Peyer's patch (tissue), 4 donors: Measurements from ENCODE around the gene TRIML2. TPM values are rescaled to one million over a fixed set of nuclear protein-coding genes. Genes with fewer than 3 reads are reported as not detected.

Experiments
- DNase-seq, 3 donors: peaks; one replicate each; pipeline ENCODE4 v3.0.0-alpha.2; 2017 to 2019
- H3K27ac ChIP-seq, 4 donors: fragments of 200-600 bp; sonication (generic); one replicate each; pipeline ENCODE4 v1.5.1; 2016 to 2019
- H3K27me3 ChIP-seq, 2 donors: fragments of 200-600 bp; sonication (generic); one replicate each; pipeline ENCODE4 v1.5.1; 2019
- H3K36me3 ChIP-seq, 3 donors: fragments of 200-600 bp; sonication (generic); one replicate each; pipeline ENCODE4 v1.5.1; 2016 to 2019
- H3K4me1 ChIP-seq, 4 donors: fragments of 200-600 bp; sonication (generic); one replicate each; pipeline ENCODE4 v1.5.1; 2016 to 2019
- H3K4me3 ChIP-seq, 4 donors: fragments of 200-600 bp; sonication (generic); 1 replicate in 3 of 4; 2 replicates in 1 of 4; pipeline ENCODE4 v1.5.1; 2016 to 2019; ENCODE audit warnings: mild to moderate bottlenecking in 1 of 4
- H3K9me3 ChIP-seq, 4 donors: fragments of 200-600 bp; sonication (generic); one replicate each; pipeline ENCODE4 v1.5.1; 2016 to 2019; ENCODE audit warnings: mild to moderate bottlenecking in 1 of 4
- POLR2A ChIP-seq, 2 donors: fragments of 450-650 bp; IDR thresholded peaks; one replicate each; pipeline ENCODE4 v1.5.1; 2017; ENCODE audit warnings: antibody characterized with exemption in 2 of 2, mild to moderate bottlenecking in 2 of 2, moderate library complexity in 2 of 2
- total RNA-seq, 4 donors: library from RNA; depleted of rRNA; stranded (reverse); fragments of >200 nt; gene quantifications; one replicate each; pipeline ENCODE4 v1.1.0, GENCODE V29; 2016
- TF ChIP-seq, protein P1 (sequence below), 6 experiments: fragments of 450-650 bp in 4 of 6; fragments of 200-600 bp in 2 of 6; sonication (generic) in 1 of 6; IDR thresholded peaks; one replicate each; pipeline ENCODE4 v1.5.1; 2017 to 2019; ENCODE audit warnings: antibody characterized with exemption in 6 of 6, mild to moderate bottlenecking in 3 of 6, moderate library complexity in 1 of 6

The TRIML2 gene
- total RNA-seq, 4 donors from 2014 or later, result not detected

DNA sequence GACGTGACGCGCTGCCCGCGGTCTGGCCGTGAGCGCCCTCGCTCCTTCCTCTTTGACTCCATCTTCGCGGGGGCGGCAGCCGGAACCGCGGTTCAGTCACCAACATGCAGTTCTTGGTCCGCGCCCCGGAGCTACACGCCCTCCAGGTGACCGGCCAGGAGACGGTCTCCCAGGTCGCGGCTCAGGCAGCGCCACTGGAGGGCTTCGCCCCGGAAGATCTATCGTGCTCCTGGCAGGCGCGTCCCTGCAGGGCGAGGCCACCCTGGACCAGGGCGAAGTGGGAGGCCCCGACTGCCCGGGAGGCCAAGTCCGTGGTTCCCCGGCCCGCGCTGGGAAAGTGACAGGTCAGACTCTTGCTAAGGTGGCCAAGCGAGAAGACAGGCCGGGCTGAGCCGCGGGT lies 2.9 kb downstream of the TRIML2 start:
- H3K4me1 ChIP-seq, result no peaks in the 10 kb centered on the region
- H3K27ac ChIP-seq, result no peak overlapping the region
- no peak for DNase-seq
- TF ChIP-seq, protein P1, sequence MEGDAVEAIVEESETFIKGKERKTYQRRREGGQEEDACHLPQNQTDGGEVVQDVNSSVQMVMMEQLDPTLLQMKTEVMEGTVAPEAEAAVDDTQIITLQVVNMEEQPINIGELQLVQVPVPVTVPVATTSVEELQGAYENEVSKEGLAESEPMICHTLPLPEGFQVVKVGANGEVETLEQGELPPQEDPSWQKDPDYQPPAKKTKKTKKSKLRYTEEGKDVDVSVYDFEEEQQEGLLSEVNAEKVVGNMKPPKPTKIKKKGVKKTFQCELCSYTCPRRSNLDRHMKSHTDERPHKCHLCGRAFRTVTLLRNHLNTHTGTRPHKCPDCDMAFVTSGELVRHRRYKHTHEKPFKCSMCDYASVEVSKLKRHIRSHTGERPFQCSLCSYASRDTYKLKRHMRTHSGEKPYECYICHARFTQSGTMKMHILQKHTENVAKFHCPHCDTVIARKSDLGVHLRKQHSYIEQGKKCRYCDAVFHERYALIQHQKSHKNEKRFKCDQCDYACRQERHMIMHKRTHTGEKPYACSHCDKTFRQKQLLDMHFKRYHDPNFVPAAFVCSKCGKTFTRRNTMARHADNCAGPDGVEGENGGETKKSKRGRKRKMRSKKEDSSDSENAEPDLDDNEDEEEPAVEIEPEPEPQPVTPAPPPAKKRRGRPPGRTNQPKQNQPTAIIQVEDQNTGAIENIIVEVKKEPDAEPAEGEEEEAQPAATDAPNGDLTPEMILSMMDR (IDR thresholded peaks at IDR 0.05), result no peak
- TF ChIP-seq POLR2A (IDR thresholded peaks at IDR 0.05), result no peak
- no peaks in the 10 kb centered on the region for H3K27me3 ChIP-seq
- no peak overlapping the region for H3K4me3 ChIP-seq
- H3K36me3 ChIP-seq, result no peaks in the 10 kb centered on the region
- peaks cover 0 to 4% (median 0%) of the 10 kb centered on the region in 4 donors for H3K9me3 ChIP-seq

- H3K4me3 ChIP-seq, result no peak overlapping the region
- no peaks in the 10 kb centered on the region for H3K36me3 ChIP-seq
- no peaks in the 10 kb centered on the region for H3K27me3 ChIP-seq
- no peak overlapping the region for H3K27ac ChIP-seq
- H3K9me3 ChIP-seq, result no peaks in the 10 kb centered on the region
- DNase-seq, result no peak
- no peaks in the 10 kb centered on the region for H3K4me1 ChIP-seq
- TF ChIP-seq, protein P1 (IDR thresholded peaks at IDR 0.05), result no peak
- no peak for TF ChIP-seq POLR2A (IDR thresholded peaks at IDR 0.05)
Measured at GRCh38 chr4:188092824-188093223, 16.6 kb downstream of the TRIML2 start.

DNA sequence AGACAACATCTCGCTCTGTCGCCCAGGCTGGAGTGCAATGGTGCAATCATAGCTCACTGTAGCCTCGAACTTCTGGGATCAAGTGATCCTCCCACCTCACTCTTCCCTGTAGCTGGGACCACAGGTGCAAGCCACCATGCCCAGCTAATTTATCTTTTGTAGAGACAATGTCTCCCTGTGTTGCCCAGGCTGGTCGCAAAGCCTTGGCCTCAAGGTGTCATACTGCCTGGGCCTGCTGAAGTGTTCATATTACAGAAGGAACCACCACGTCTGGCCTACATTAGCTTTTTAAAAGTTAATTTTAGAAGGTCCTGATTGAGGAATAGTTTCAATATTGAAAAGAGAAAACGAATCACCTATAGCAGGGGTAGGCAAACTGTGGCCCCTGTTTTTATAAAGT lies 22.5 kb downstream of the TRIML2 start:
- no peaks in the 10 kb centered on the region for H3K27me3 ChIP-seq
- no peak for DNase-seq
- no peak overlapping the region for H3K27ac ChIP-seq
- H3K4me3 ChIP-seq, result no peak overlapping the region
- TF ChIP-seq POLR2A (IDR thresholded peaks at IDR 0.05), result no peak
- TF ChIP-seq, protein P1 (IDR thresholded peaks at IDR 0.05), result no peak
- H3K9me3 ChIP-seq, result peaks cover 0 to 4% (median 0%) of the 10 kb centered on the region in 4 donors
- H3K4me1 ChIP-seq, result no peaks in the 10 kb centered on the region
- no peaks in the 10 kb centered on the region for H3K36me3 ChIP-seq

- Histone ChIP-seq H3K27ac (no peak overlapping the region), H3K27me3 (no peaks in the 10 kb centered on the region), H3K4me3 (no peak overlapping the region), H3K36me3 (no peaks in the 10 kb centered on the region), H3K9me3 (peaks cover 0 to 4% (median 0%) of the 10 kb centered on the region in 4 donors), H3K4me1 (no peaks in the 10 kb centered on the region)
- TF ChIP-seq POLR2A (IDR thresholded peaks at IDR 0.05), result no peak
- TF ChIP-seq, protein P1 (IDR thresholded peaks at IDR 0.05), result no peak
- no peak for DNase-seq
Measured at GRCh38 chr4:188082796-188083195, 26.6 kb downstream of the TRIML2 start.

- Histone ChIP-seq H3K4me3 (no peak overlapping the region), H3K27me3 (no peaks in the 10 kb centered on the region), H3K36me3 (no peaks in the 10 kb centered on the region), H3K9me3 (no peaks in the 10 kb centered on the region), H3K27ac (no peak overlapping the region), H3K4me1 (no peaks in the 10 kb centered on the region)
- DNase-seq, result no peak
- TF ChIP-seq, protein P1 (IDR thresholded peaks at IDR 0.05), result no peak
- TF ChIP-seq POLR2A (IDR thresholded peaks at IDR 0.05), result no peak
Measured at GRCh38 chr4:188078116-188078515, 31.3 kb downstream of the TRIML2 start.

DNA sequence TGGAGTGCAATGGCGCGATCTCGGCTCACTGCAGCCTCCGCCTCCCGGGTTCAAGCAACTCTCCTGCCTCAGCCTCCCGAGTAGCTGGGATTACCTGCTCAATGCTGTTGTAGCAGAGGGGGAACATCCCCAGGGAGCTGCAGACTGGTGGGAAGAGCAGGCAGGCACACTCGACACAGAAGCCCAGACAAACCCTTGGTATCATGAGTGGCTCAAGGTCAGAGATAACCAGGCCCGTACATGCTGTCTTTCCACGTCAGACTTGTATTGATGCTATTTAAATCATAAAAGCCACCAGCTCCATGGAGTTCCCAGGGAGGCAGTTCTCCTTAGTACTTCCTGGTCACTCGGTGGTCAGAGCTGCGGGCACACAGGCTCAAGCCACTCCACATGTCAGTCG lies 33.2 kb downstream of the TRIML2 start:
- Histone ChIP-seq H3K36me3 (no peaks in the 10 kb centered on the region), H3K9me3 (no peaks in the 10 kb centered on the region), H3K4me1 (no peaks in the 10 kb centered on the region), H3K4me3 (no peak overlapping the region), H3K27me3 (no peaks in the 10 kb centered on the region), H3K27ac (no peak overlapping the region)
- TF ChIP-seq, protein P1 (IDR thresholded peaks at IDR 0.05), result no peak
- no peak for TF ChIP-seq POLR2A (IDR thresholded peaks at IDR 0.05)
- no peak for DNase-seq
